H9 (cell line): Measurements from ENCODE around the gene DAAM2. TPM values are rescaled to one million over a fixed set of nuclear protein-coding genes. Genes with fewer than 3 reads are reported as not detected.
A peak's percentile ranks its signal among the peaks of the same experiment; 100 is the strongest.

Experiments used
- DNase-seq: peaks from one replicate; pipeline ENCODE4 v3.0.0-alpha.2; 2017
- H2AFZ ChIP-seq: one replicate; pipeline ENCODE4 v1.6.1; 2013; ENCODE audit warnings: mild to moderate bottlenecking, low read length, control low read depth, moderate library complexity
- H2AK5ac ChIP-seq: 2 replicates; pipeline ENCODE4 v1.6.1; 2013; ENCODE audit warnings: low read length, control low read depth, mixed read lengths; ENCODE audit not compliant: insufficient read length
- H2BK120ac ChIP-seq: one replicate; pipeline ENCODE4 v1.6.1; 2013; ENCODE audit warnings: low read depth, mild to moderate bottlenecking, low read length, control low read depth, inconsistent platforms; ENCODE audit not compliant: poor library complexity, severe bottlenecking
- H2BK12ac ChIP-seq: 2 replicates; pipeline ENCODE4 v1.6.1; 2013; ENCODE audit warnings: low read length, control low read depth, mixed read lengths, low read depth; ENCODE audit not compliant: insufficient read length
- H2BK15ac ChIP-seq: 2 replicates; pipeline ENCODE4 v1.6.1; 2013; ENCODE audit warnings: low read depth, low read length, control low read depth
- H2BK20ac ChIP-seq: one replicate; pipeline ENCODE4 v1.6.1; 2013; ENCODE audit warnings: low read depth, mild to moderate bottlenecking, low read length, control low read depth, inconsistent platforms; ENCODE audit not compliant: poor library complexity, severe bottlenecking
- H2BK5ac ChIP-seq: 2 replicates; pipeline ENCODE4 v1.6.1; 2013; ENCODE audit warnings: low read length, control low read depth, mixed read lengths; ENCODE audit not compliant: insufficient read length
- H3K14ac ChIP-seq: 2 replicates; pipeline ENCODE4 v1.6.1; 2013; ENCODE audit warnings: low read length, control low read depth; ENCODE audit not compliant: insufficient read depth
- H3K18ac ChIP-seq: 2 replicates; pipeline ENCODE4 v1.6.1; 2013; ENCODE audit warnings: low read depth, mild to moderate bottlenecking, mixed read lengths, low read length, control low read depth; ENCODE audit not compliant: insufficient read length
- H3K23ac ChIP-seq: 2 replicates; pipeline ENCODE4 v1.6.1; 2013; ENCODE audit warnings: low read length, control low read depth, mixed read lengths, low read depth; ENCODE audit not compliant: insufficient read length
- H3K23me2 ChIP-seq: 2 replicates; pipeline ENCODE4 v1.6.1; 2013; ENCODE audit warnings: low read depth, mild to moderate bottlenecking, mixed read lengths, low read length, control low read depth; ENCODE audit not compliant: insufficient read length, poor library complexity, severe bottlenecking
- H3K27ac ChIP-seq: 2 replicates; pipeline ENCODE4 v1.5.1; 2013; ENCODE audit warnings: low read length, control low read depth, mixed read lengths, low read depth; ENCODE audit not compliant: insufficient read length
- H3K27me3 ChIP-seq: 2 replicates; pipeline ENCODE4 v1.6.1; 2013; ENCODE audit warnings: low read length, control low read depth, inconsistent platforms; ENCODE audit not compliant: insufficient read depth
- H3K4ac ChIP-seq: 2 replicates; pipeline ENCODE4 v1.6.1; 2013; ENCODE audit warnings: low read depth, mild to moderate bottlenecking, control low read depth, inconsistent platforms, low read length, moderate library complexity
- H3K4me1 ChIP-seq: 2 replicates; pipeline ENCODE4 v1.6.1; 2013; ENCODE audit warnings: low read length, control low read depth, inconsistent platforms; ENCODE audit not compliant: insufficient read depth
- H3K4me2 ChIP-seq: 2 replicates; pipeline ENCODE4 v1.6.1; 2013; ENCODE audit warnings: low read length, control low read depth, mixed read lengths; ENCODE audit not compliant: insufficient read length, insufficient read depth
- H3K56ac ChIP-seq: 2 replicates; pipeline ENCODE4 v1.6.1; 2013; ENCODE audit warnings: low read depth, mild to moderate bottlenecking, mixed read lengths, low read length, control low read depth; ENCODE audit not compliant: insufficient read length
- H3K79me1 ChIP-seq: 2 replicates; pipeline ENCODE4 v1.6.1; 2013; ENCODE audit warnings: low read depth, mild to moderate bottlenecking, moderate library complexity, low read length, control low read depth, inconsistent platforms; ENCODE audit not compliant: insufficient read depth, poor library complexity, severe bottlenecking
- H3K79me2 ChIP-seq: 2 replicates; pipeline ENCODE4 v1.6.1; 2013; ENCODE audit warnings: low read length, control low read depth, inconsistent platforms; ENCODE audit not compliant: insufficient read depth
- H3K9ac ChIP-seq: 2 replicates; pipeline ENCODE4 v1.6.1; 2013; ENCODE audit warnings: low read length, control low read depth, mixed read lengths; ENCODE audit not compliant: insufficient read length; ENCODE audit errors: extremely low read depth
- H3K9me3 ChIP-seq: one replicate; pipeline ENCODE4 v1.6.1; 2013; ENCODE audit warnings: low read depth, low read length, inconsistent platforms; ENCODE audit not compliant: control insufficient read depth
- H3T11ph ChIP-seq: one replicate; pipeline ENCODE4 v1.6.1; 2013; ENCODE audit warnings: mild to moderate bottlenecking, low read length, control low read depth, inconsistent platforms
- H4K20me1 ChIP-seq: one replicate; pipeline ENCODE4 v1.6.1; 2013; ENCODE audit not compliant: control insufficient read depth, insufficient read length, insufficient read depth
- H4K5ac ChIP-seq: 2 replicates; pipeline ENCODE4 v1.6.1; 2013; ENCODE audit warnings: low read depth, mild to moderate bottlenecking, mixed read lengths, low read length, control low read depth; ENCODE audit not compliant: insufficient read length
- H4K8ac ChIP-seq: replicated peaks from 2 replicates; pipeline ENCODE4 v1.6.1; 2013; ENCODE audit warnings: low read length, control low read depth, mixed read lengths, low read depth; ENCODE audit not compliant: insufficient read length
- H4K91ac ChIP-seq: 2 replicates; pipeline ENCODE4 v1.6.1; 2013; ENCODE audit warnings: low read depth, mild to moderate bottlenecking, moderate library complexity, mixed read lengths, low read length, control low read depth; ENCODE audit not compliant: insufficient read length
- H3K27ac Mint-ChIP-seq, 3 experiments: 2 replicates in 2 of 3; 3 replicates in 1 of 3; pipeline ENCODE4 v1.8.0; 2020 to 2021; ENCODE audit warnings: mixed read lengths in 3 of 3, mild to moderate bottlenecking in 1 of 3, moderate library complexity in 1 of 3
- H3K27me3 Mint-ChIP-seq: 2 replicates; pipeline ENCODE4 v1.8.0; 2021; ENCODE audit warnings: low read depth, mild to moderate bottlenecking, moderate library complexity, mixed read lengths
- H3K36me3 Mint-ChIP-seq, 3 experiments: 2 replicates in 2 of 3; 3 replicates in 1 of 3; pipeline ENCODE4 v1.8.0; 2020 to 2021; ENCODE audit warnings: low read depth in 3 of 3, mixed read lengths in 3 of 3; ENCODE audit not compliant: insufficient read depth in 1 of 3
- H3K4me1 Mint-ChIP-seq, 2 experiments: 2 replicates each; pipeline ENCODE4 v1.8.0; 2020; ENCODE audit warnings: mixed read lengths in 2 of 2
- H3K4me3 Mint-ChIP-seq, 2 experiments: 2 replicates in 1 of 2; 3 replicates in 1 of 2; pipeline ENCODE4 v1.8.0; 2020 to 2021; ENCODE audit warnings: mild to moderate bottlenecking in 2 of 2, mixed read lengths in 2 of 2, moderate library complexity in 1 of 2
- H3K9me3 Mint-ChIP-seq, 2 experiments: 2 replicates in 1 of 2; 3 replicates in 1 of 2; pipeline ENCODE4 v1.8.0; 2020; ENCODE audit warnings: mild to moderate bottlenecking in 2 of 2, mixed read lengths in 2 of 2, moderate library complexity in 1 of 2
- WGBS: extraction: QIAGEN DNeasy Blood & Tissue Kit; methylation state at CpG from one replicate; pipeline ENCODE4 v1.1.7; 2013; ENCODE audit warnings: missing lambda C conversion rate, low lambda C conversion rate, mixed read lengths; ENCODE audit not compliant: insufficient read length; ENCODE audit errors: extremely low coverage; 5-methylcytosine and 5-hydroxymethylcytosine counted together
- total RNA-seq: library from RNA; stranded (reverse); gene quantifications from 2 replicates; pipeline ENCODE4 v1.2.1, GENCODE V29; 2021
- TF ChIP-seq, protein P1 (sequence below): fragments of 200-600 bp; sonication (generic); conservative IDR thresholded peaks from 3 replicates; pipeline ENCODE4 v1.8.0; 2021; ENCODE audit warnings: antibody characterized with exemption, mild to moderate bottlenecking

The DAAM2 gene
- total RNA-seq, 1 experiment from 2014 or later, result 1.1 TPM

DNA sequence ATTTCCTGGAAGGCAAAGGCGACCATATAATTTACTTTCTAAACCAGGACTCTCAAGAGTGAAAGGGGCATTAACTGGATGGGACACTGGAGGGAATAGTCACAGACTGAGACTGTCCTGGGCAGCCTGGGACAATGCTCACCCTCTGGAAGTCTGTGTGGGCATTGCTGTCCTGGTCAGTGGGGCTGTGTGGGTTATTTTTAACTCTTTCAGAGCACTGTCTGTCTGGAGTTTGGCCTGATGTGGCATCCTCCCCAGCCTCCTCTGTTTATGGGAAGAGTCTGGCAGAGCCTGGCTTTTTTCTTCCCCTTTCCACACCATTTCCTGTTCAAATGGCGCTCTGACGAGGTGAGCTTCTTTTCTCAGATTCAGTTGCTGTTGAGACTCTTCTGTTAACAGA is 11.7 kb downstream of the DAAM2 start:
- peaks cover 7 to 15% of the 10 kb centered on the region in 2 experiments for H3K4me1 Mint-ChIP-seq
- H3K4me3 Mint-ChIP-seq, result no peak overlapping the region
- Histone ChIP-seq H3K56ac (no peak overlapping the region), H3T11ph (no peak overlapping the region), H3K27me3 (no peaks in the 10 kb centered on the region), H3K4ac (no peak overlapping the region), H3K23ac (no peak overlapping the region), H3K27ac (no peak overlapping the region), H3K18ac (no peak overlapping the region), H3K9ac (no peak overlapping the region), H2BK12ac (no peak overlapping the region), H4K5ac (no peak overlapping the region), H2BK20ac (no peak overlapping the region), H3K4me1 (peaks cover 3% of the 10 kb centered on the region; the same call in 1 of the 2 replicates), H2BK15ac (no peak overlapping the region), H2BK5ac (no peak overlapping the region), H2BK120ac (no peak overlapping the region), H3K79me2 (no peaks in the 10 kb centered on the region), H3K4me2 (no peak overlapping the region), H4K20me1 (no peaks in the 10 kb centered on the region), H2AFZ (no peak overlapping the region), H4K91ac (no peak overlapping the region), H4K8ac (no peak overlapping the region), H3K9me3 (no peaks in the 10 kb centered on the region), H3K23me2 (no peaks in the 10 kb centered on the region), H3K79me1 (no peaks in the 10 kb centered on the region), H3K14ac (no peak overlapping the region), H2AK5ac (no peak overlapping the region)
- no peaks in the 10 kb centered on the region for H3K9me3 Mint-ChIP-seq
- H3K27me3 Mint-ChIP-seq, result peaks cover 2% of the 10 kb centered on the region; the same call in 1 of the 2 replicates
- 0 out of 7 replicates have a peak overlapping the region, but pooled peaks of 1 of the 3 experiments have one; percentile 8 for H3K27ac Mint-ChIP-seq
- no peaks in the 10 kb centered on the region for H3K36me3 Mint-ChIP-seq
- TF ChIP-seq, protein P1, sequence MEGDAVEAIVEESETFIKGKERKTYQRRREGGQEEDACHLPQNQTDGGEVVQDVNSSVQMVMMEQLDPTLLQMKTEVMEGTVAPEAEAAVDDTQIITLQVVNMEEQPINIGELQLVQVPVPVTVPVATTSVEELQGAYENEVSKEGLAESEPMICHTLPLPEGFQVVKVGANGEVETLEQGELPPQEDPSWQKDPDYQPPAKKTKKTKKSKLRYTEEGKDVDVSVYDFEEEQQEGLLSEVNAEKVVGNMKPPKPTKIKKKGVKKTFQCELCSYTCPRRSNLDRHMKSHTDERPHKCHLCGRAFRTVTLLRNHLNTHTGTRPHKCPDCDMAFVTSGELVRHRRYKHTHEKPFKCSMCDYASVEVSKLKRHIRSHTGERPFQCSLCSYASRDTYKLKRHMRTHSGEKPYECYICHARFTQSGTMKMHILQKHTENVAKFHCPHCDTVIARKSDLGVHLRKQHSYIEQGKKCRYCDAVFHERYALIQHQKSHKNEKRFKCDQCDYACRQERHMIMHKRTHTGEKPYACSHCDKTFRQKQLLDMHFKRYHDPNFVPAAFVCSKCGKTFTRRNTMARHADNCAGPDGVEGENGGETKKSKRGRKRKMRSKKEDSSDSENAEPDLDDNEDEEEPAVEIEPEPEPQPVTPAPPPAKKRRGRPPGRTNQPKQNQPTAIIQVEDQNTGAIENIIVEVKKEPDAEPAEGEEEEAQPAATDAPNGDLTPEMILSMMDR, result no peak
- no peak for DNase-seq
- no CpG with 5 or more reads among the region's 3 CpGs for WGBS
